ENCODE measurements around the gene PSG11. TPM values are rescaled to one million over a fixed set of nuclear protein-coding genes. Genes with fewer than 3 reads are reported as not detected.

PSG11 gene
- total and polyA plus RNA-seq, 9 donors: not detected

GRCh38 chr19:42965176-42965575 is 61.1 kb downstream of the PSG11 start:
- Histone ChIP-seq H3K27ac (no peak overlapping the region), H3K4me1 (ENCODE audit: insufficient read depth) (no peaks in the 10 kb centered on the region), H3K9me3 (no peaks in the 10 kb centered on the region), H3K4me3 (no peak overlapping the region), H3K36me3 (no peaks in the 10 kb centered on the region), H3K27me3 (no peaks in the 10 kb centered on the region)
- WGBS, 3 donors: 67 to 90% (median 72%) methylated on average over 2 of the region's 2 CpGs
- TF ChIP-seq POLR2A (IDR thresholded peaks at IDR 0.05): no peak
- TF ChIP-seq, protein P1, sequence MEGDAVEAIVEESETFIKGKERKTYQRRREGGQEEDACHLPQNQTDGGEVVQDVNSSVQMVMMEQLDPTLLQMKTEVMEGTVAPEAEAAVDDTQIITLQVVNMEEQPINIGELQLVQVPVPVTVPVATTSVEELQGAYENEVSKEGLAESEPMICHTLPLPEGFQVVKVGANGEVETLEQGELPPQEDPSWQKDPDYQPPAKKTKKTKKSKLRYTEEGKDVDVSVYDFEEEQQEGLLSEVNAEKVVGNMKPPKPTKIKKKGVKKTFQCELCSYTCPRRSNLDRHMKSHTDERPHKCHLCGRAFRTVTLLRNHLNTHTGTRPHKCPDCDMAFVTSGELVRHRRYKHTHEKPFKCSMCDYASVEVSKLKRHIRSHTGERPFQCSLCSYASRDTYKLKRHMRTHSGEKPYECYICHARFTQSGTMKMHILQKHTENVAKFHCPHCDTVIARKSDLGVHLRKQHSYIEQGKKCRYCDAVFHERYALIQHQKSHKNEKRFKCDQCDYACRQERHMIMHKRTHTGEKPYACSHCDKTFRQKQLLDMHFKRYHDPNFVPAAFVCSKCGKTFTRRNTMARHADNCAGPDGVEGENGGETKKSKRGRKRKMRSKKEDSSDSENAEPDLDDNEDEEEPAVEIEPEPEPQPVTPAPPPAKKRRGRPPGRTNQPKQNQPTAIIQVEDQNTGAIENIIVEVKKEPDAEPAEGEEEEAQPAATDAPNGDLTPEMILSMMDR (IDR thresholded peaks at IDR 0.05): no peak
- TF ChIP-seq EP300 (IDR thresholded peaks at IDR 0.05): no peak
- DNase-seq: no peak
- intact Hi-C loops (cut with DNase I): no loop called here

- Histone ChIP-seq H3K4me3 (no peak overlapping the region), H3K27me3 (no peaks in the 10 kb centered on the region), H3K4me1 (ENCODE audit: insufficient read depth) (no peaks in the 10 kb centered on the region), H3K9me3 (no peaks in the 10 kb centered on the region), H3K36me3 (no peaks in the 10 kb centered on the region), H3K27ac (no peak overlapping the region)
- no peak for DNase-seq
- TF ChIP-seq EP300 (IDR thresholded peaks at IDR 0.05) (no peak), POLR2A (IDR thresholded peaks at IDR 0.05) (no peak)
- TF ChIP-seq, protein P1 (IDR thresholded peaks at IDR 0.05): no peak
- 85 to 88% (median 88%) methylated on average over 6 of the region's 6 CpGs for WGBS, 3 donors
- intact Hi-C loops (cut with DNase I): no loop called here
Observed at GRCh38 chr19:42961119-42961518, 65.2 kb downstream of the PSG11 start.

Other genes with a start within 250 kb of the PSG11 start
- not detected for gene PSG1, start 146.8 kb downstream of the PSG11 start, total RNA-seq
- gene PSG1, start 146.8 kb downstream of the PSG11 start, polyA plus RNA-seq: under 1 TPM in 1 of 2 donors, not detected in 1; 0.27 TPM
- not detected for gene PSG6, start 108.6 kb downstream of the PSG11 start, total RNA-seq
- not detected for gene PSG6, start 108.6 kb downstream of the PSG11 start, polyA plus RNA-seq
- gene PSG7, start 89.3 kb downstream of the PSG11 start, total RNA-seq: not detected
- under 1 TPM in 1 of 2 donors, not detected in 1; 0.13 TPM for gene PSG7, start 89.3 kb downstream of the PSG11 start, polyA plus RNA-seq
- gene PSG2, start 56.2 kb upstream of the PSG11 start, total RNA-seq: not detected
- not detected for gene PSG2, start 56.2 kb upstream of the PSG11 start, polyA plus RNA-seq
- not detected for gene PSG5, start 160.1 kb upstream of the PSG11 start, total RNA-seq
- not detected for gene PSG5, start 160.1 kb upstream of the PSG11 start, polyA plus RNA-seq
- gene PSG4, start 179.2 kb upstream of the PSG11 start, total RNA-seq: not detected
- not detected for gene PSG4, start 179.2 kb upstream of the PSG11 start, polyA plus RNA-seq
- gene PSG9, start 243.1 kb upstream of the PSG11 start, total RNA-seq: not detected
- gene PSG9, start 243.1 kb upstream of the PSG11 start, polyA plus RNA-seq: not detected